ENCODE measurements around the gene TF.

Gene TF

GRCh38 chr3:133747907-133748639, 1.9 kb downstream of the TF start:
- DNase-seq = no peak

GRCh38 chr3:133749427-133750258, 3.5 kb downstream of the TF start:
- DNase-seq = no peak

GRCh38 chr3:133750259-133750656, 4.1 kb downstream of the TF start:
- no peak for DNase-seq

GRCh38 chr3:133753107-133753778, 7.0 kb downstream of the TF start:
- DNase-seq = no peak

- no peak for DNase-seq
These were observed 7.6 kb downstream of the TF start for GRCh38 chr3:133753779-133754164.

- no peak for DNase-seq
These were observed 8.3 kb downstream of the TF start for GRCh38 chr3:133754455-133754854.

GRCh38 chr3:133754973-133755828, 9.0 kb downstream of the TF start:
- no peak for DNase-seq

- DNase-seq = no peak
These were observed 10.8 kb downstream of the TF start for GRCh38 chr3:133756716-133757694.

GRCh38 chr3:133757701-133758567, 11.7 kb downstream of the TF start:
- no peak for DNase-seq

GRCh38 chr3:133758568-133758928, 12.4 kb downstream of the TF start:
- no peak for DNase-seq

- DNase-seq = no peak
These were observed 13.0 kb downstream of the TF start for GRCh38 chr3:133758964-133759739.

- no peak for DNase-seq
These were observed 13.6 kb downstream of the TF start for GRCh38 chr3:133759740-133760305.

- DNase-seq = no peak
These were observed 14.7 kb downstream of the TF start for GRCh38 chr3:133760916-133761315.

- DNase-seq = no peak
These were observed 15.7 kb downstream of the TF start for GRCh38 chr3:133761605-133762484.

GRCh38 chr3:133762539-133762938, 16.3 kb downstream of the TF start:
- no peak for DNase-seq

- DNase-seq = no peak
These were observed 17.8 kb downstream of the TF start for GRCh38 chr3:133763797-133764683.

- no peak for DNase-seq
These were observed 19.1 kb downstream of the TF start for GRCh38 chr3:133765256-133765655.
